GM21737 (cell line): Measurements from ENCODE around the gene IFNAR1.
A peak's percentile ranks its signal among the peaks of the same experiment; 100 is the strongest.
"Not testable (repeated sequence)": the region's sequence is repeated elsewhere in the genome, so short reads cannot be mapped to it uniquely, and the experiment has no call there.

Source experiments
- ATAC-seq: cut with Tn5 transposase; IDR thresholded peaks from one replicate; pipeline ENCODE4 v1.9.1; 2021; ENCODE audit warnings: mild to moderate bottlenecking, moderate library complexity; ENCODE audit not compliant: unreplicated experiment

Gene IFNAR1

GRCh38 chr21:33305938-33306337 lies 18.8 kb upstream of the IFNAR1 start:
- ATAC-seq: no peak

DNA sequence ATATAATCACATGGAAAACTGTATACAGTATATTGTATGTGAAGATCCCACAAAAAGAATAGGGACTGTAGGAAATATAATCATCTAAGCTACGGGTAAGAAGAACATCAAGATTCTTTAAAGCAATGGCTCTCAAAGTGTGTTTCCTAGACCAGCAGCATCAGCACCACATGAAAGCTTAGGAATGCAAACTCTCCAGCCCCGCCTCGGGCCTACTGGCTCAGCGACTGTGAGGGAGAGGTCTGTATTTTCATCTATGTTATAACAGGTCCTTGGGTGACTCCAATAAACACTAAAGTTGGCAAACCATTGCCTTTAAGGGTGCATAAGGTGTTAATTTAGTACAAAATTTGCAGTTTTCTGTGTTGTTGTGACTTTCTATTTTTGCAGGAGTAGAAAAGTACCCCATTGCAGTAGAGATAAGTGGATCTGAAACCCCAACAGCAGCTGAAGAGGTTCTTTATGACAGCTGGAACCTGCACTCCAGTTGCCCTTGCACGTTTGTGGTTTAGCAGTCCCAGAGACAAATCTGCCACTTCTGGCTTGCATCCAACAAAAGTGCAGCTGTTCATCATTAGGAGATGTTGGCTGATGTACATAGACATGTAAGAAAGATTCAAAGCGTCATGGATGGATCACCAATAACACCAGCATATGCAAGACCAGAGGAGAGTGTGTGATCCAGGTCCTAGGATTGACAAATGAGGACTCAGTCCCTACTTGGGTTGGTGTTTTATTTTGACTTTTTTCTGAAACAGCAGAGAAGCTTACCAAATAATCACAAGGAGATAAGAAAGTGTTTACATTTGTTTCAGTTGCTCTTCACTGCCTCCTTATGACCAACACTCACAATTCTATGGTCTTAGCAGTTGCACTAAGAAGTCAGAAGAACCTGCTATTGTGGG lies 15.9 kb upstream of the IFNAR1 start:
- peak; percentile 73 for ATAC-seq

- ATAC-seq: no peak
Observed at GRCh38 chr21:33309778-33310177, 15.0 kb upstream of the IFNAR1 start.

- no peak for ATAC-seq
Observed at GRCh38 chr21:33312121-33312520, 12.6 kb upstream of the IFNAR1 start.

GRCh38 chr21:33313183-33313582 lies 11.6 kb upstream of the IFNAR1 start:
- ATAC-seq: no peak

- no peak for ATAC-seq
Observed at GRCh38 chr21:33313611-33314010, 11.2 kb upstream of the IFNAR1 start.

GRCh38 chr21:33314111-33314510 lies 10.7 kb upstream of the IFNAR1 start:
- ATAC-seq: no peak

DNA sequence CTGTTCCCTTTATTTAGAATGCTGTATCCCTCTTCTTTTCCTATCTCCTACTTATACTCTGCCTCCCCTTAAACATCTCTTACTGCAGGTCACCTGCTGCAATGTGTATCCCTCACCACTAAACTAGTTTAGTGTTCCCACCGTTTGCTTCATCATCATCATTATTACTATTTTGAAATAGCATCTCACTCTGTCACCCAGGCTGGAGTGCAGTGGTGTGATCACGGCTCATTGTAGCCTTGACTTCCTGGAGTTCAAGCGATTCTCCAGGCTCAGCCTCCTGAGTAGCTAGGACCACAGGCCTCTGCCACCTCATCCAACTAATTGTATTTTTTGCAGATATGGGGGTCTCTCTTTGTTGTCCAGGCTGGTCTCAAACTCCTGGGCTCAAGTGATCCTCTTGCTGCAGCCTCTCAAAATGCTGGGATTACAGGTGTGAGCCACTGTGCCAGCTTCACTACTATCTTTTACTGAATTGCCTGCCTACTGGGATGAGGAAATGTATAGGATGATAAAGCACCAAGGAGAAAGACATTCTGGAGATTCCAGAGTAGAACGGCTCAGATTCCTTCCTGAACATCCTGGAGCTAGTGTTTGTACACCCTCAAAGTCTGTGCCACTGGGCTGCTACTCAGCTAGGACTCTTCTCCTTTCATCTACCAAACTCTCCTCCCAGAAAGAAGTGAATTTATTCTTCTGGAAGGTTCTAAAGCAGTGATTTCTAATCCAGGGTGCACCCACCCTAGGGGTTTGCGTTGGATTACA lies 8.6 kb upstream of the IFNAR1 start:
- ATAC-seq: no peak

DNA sequence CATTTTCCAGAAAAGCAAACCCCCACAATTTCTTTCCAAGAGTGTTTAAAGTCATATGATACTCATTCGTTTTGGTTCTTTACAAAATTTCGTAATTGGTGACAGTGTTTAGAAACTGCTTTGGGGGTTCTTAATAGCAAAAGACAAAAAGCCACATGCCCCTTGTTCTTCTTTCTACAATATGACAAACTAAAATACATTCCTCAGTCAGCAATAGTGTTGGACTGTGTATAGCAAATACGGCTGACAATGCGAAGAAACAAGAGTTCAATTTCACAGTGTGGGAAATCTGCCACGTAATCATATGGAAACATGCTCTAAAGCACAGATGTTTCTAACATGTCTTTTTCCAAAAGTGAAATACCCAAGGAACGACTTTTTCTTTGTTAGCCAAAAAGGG lies 7.6 kb upstream of the IFNAR1 start:
- no peak for ATAC-seq

DNA sequence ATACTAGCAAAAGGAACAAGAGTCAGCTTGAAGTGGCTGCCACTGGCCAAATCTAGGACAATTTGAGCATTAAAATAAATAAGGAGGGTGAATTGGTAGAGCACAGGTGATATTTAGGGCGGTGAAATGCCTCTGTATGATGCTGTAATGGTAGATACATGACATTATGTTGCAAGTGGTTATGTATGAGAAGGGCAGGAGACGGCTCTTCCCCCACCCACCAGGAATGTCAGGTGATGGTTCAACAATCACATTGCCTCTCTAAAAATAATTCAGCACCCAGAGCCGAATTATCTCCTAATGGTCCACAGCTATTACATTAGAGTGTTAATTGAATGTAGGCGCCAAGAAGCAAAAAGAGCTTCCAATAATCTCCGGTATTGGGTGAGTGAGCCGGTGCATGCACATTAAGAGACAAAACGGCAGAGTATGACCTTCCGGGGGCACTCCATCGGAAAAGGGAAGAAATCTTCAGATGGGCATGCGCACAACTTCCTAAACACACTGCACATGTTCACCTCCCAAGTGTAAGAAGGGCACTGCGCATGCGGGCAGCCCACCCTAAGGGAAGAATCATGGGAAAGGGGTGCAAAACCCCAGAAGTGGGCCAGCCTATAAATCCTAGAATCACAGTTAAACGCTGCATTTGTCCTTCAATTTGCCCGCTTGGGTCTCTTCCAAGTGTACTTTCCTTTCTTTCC lies 6.8 kb upstream of the IFNAR1 start:
- no peak for ATAC-seq

DNA sequence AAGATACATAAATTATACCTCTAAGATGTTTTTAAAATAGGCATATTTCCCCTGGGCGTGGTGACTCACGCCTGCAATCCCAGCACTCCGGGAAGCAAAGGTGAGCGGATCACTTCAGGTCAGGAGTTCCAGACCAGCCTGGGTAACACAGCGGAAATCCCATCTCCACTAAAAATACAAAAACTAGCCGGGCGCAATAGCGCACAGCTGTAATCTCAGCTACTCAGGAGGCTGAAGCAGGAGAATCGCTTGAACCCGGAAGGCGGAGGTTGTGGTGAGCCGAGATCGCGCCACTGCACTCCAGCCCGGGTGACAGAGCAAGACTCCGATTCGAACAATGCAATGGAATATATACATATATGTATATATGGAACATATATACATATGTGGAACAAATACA lies 3.8 kb upstream of the IFNAR1 start:
- not testable (repeated sequence) for ATAC-seq

DNA sequence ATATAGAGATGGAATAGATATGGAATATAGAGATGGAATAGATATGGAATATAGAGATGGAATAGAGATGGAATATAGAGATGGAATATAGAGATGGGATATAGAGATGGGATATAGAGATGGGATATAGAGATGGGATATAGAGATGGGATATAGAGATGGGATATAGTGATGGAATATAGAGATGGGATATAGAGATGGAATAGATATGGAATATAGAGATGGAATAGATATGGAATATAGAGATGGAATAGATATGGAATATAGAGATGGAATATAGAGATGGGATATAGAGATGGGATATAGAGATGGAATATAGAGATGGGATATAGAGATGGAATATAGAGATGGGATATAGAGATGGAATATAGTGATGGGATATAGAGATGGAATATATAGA lies 1.2 kb upstream of the IFNAR1 start:
- not testable (repeated sequence) for ATAC-seq

DNA sequence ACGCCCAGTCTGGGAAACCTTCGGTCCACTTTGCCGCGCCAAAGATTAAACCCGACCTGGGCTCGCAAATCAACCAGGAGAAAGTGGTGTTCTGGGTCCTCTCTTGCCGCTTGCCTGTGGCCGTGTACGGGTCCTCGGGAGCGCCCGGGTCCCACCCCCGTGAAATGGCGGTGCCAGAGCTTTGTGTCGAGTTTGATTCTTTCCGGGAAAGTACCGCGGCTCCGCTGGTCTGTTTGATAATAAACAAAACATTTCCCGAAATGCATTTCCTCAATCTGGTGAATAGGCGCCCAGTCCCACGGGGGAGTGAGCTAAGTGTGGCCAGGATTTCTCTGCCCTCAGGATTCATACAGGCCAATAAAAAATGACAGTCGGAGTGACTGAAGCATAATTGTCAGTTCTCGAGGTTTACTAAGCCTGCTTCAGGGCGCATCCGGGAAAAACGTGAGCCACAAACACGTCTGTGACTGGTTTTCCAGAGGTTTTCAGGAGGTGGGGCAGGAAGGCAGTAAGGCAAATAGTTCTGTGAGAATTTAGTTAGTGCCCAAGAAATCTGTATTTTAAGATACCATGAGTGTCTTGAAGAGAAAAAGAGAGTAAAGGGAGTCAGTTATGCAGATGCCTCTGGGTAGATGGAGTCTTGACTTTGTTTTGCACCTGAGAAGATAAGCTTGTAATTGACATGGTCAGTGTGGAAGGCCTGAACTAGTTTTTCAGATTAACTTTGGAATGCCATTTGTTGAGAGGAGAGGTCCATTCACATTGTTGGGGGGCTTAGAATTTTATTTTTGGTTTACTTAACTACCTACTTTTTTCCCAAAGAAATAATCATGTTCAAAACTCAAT lies 675 bp downstream of the IFNAR1 start:
- ATAC-seq: peak; percentile 34

- no peak for ATAC-seq
Observed at GRCh38 chr21:33327326-33327725, 2.6 kb downstream of the IFNAR1 start.

DNA sequence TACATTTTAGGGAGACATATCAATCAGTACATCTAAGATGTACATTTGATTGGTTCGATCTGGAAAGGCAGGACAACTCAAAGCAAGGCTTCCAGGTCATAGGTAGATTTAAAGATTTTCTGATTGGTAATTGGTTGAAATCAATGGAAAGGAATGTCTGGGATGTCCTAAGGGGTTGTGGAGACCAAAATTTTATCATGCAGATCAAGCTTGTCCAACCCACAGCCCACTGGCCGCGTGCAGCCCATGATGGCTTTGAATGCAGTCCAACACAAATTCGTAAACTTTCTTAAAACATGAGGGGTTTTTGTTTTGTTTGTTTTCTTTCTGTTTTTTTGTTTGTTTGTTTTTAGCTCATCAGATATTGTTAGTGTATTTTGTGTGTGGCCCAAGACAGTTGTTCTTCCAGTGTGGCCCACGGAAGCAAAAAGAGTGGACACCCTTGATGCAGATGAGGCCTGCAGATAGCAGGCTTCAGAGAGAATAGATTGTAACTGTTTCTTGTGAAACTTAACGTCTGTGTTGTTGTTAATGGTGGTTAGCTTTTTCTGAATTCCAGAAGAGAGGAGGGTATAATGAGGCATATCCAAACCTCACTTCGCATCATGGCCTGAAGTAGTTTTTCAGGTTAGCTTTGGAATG lies 3.1 kb downstream of the IFNAR1 start:
- no peak for ATAC-seq

- no peak for ATAC-seq
Observed at GRCh38 chr21:33330726-33331125, 6.0 kb downstream of the IFNAR1 start.

- ATAC-seq: peak; percentile 74
Observed at GRCh38 chr21:33332143-33332542, 7.4 kb downstream of the IFNAR1 start.

- no peak for ATAC-seq
Observed at GRCh38 chr21:33334191-33334590, 9.4 kb downstream of the IFNAR1 start.

DNA sequence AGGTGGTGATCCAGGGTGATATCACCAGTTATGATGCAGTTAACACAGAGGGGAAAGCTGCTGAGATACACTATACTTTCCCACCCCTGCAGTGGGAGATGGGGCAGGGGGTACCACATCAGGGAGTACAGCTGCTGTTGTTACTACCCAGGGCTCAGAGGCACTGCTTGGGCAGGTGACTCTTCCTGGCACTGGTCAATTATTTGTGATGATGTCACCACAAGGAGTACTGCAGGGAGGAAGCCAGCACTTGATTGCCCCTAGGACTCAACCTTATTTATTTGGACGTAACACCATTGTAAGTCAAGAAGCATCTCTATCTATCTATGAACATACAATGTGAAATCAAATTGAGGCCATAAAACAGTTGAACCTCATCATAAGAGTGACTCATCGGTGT lies 10.1 kb downstream of the IFNAR1 start:
- ATAC-seq: no peak

DNA sequence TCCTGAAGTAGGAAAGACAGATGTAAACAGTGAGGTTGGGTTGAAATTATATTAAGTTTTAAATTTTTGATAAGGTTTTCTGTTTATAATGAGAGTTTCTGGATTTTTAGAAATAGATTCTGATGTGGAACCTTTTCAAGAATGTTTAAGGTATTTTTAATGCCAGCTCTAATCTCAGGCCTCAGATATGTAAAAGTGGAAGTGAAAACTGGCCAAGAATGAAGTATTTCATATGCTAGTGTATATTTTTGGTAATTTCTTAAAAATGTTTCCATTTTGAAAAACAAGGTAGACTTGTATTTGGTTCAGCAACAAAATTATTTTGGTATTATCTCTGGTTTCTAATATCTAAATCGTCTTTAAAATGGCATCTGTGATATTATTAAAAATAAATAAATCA lies 14.4 kb downstream of the IFNAR1 start:
- no peak for ATAC-seq
